Skin of body (tissue), 2 donors: ENCODE results near the gene FKRP. TPM values are rescaled to one million over a fixed set of nuclear protein-coding genes. Genes with fewer than 3 reads are reported as not detected.

Source experiments
- small RNA-seq: library from RNA; depleted of rRNA; stranded (forward); fragments of <200 nt; gene quantifications from one replicate; pipeline ENCODE3, GENCODE V24; 2014; ENCODE audit warnings: low replicate concordance
- total RNA-seq: library from RNA; depleted of rRNA; stranded (reverse); fragments of >200 nt; gene quantifications from one replicate; pipeline ENCODE4 v1.2.3, GENCODE V29; 2014

Gene FKRP
- total RNA-seq, 1 donor from 2014 or later, result 7.0 TPM

Small RNA genes lying within 50 kb of the gene (small RNA-seq; reads per million reads assigned to genes)
- not detected for gene MIR320E
- not detected for gene RF00019

Other genes with a start within 250 kb of the FKRP start
- 67.7 TPM for gene CALM3, start 144.7 kb upstream of the FKRP start, total RNA-seq
- gene PTGIR, start 121.0 kb upstream of the FKRP start, total RNA-seq, result 3.8 TPM
- not detected for gene GNG8, start 109.9 kb upstream of the FKRP start, total RNA-seq
- 6.7 TPM for gene DACT3, start 84.9 kb upstream of the FKRP start, total RNA-seq
- 26.2 TPM for gene PRKD2, start 28.9 kb upstream of the FKRP start, total RNA-seq
- 45.1 TPM for gene STRN4, start 393 bp downstream of the FKRP start, total RNA-seq
- gene SLC1A5, start 42.5 kb downstream of the FKRP start, total RNA-seq, result 21.0 TPM
- gene AP2S1, start 104.8 kb downstream of the FKRP start, total RNA-seq, result 65.5 TPM
- 31.9 TPM for gene ARHGAP35, start 114.9 kb downstream of the FKRP start, total RNA-seq